ENCODE data around the gene SCAF8. TPM values are rescaled to one million over a fixed set of nuclear protein-coding genes. Genes with fewer than 3 reads are reported as not detected.

SCAF8 gene
- total and polyA plus RNA-seq, 2 of the 4 experiments (the other 2 are of a cell fraction): 16.1 to 23.5 TPM

DNA sequence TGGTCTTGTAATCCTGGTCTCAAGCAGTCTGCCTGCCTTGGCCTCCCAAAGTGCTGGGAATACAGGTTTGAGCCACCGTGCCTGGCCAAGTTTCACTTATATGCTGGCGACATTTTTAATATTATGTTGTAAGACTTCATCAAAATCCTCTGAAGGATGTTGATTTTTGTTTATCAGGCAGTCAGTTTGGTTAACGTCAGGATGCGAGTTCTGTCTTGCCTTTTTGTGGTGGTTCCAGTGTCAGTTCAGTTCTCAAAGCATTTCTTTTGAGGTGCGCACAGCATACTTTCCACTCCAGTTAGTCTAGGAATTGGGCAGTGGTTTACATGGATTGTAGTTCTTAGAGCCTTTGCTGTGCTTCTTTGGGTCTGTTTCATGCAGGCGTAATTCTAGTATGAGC is 24.9 kb downstream of the SCAF8 start:
- H3K9me3 ChIP-seq (ENCODE audit: control insufficient read depth, insufficient read depth, low read length): no peaks in the 10 kb centered on the region
- no peak overlapping the region for H3K18ac ChIP-seq (ENCODE audit: low read depth, low read length)
- dilution Hi-C loops (cut with HindIII; ENCODE audit: low sequenced_read_pairs, unreplicated experiment): no loop called here
- H4K20me1 ChIP-seq (ENCODE audit: insufficient read depth, low read length): peaks cover 93% of the 10 kb centered on the region
- H2AK5ac ChIP-seq (ENCODE audit: low read depth, low read length): no peak overlapping the region
- H4K5ac ChIP-seq (ENCODE audit: low read depth, low read length): no peak overlapping the region
- no peak overlapping the region for H3K4ac ChIP-seq (ENCODE audit: low read depth, low read length)
- no peak overlapping the region for H3K23ac ChIP-seq (ENCODE audit: low read depth, low read length)
- peaks cover 13 to 60% of the 10 kb centered on the region in 2 experiments for H3K79me1 ChIP-seq (ENCODE audit: low read depth in 1 of 2, low read length in 2 of 2)
- WGBS, 2 experiments (ENCODE audit: extremely low coverage in 2 of 2, insufficient read length in 1 of 2): no CpG with 5 or more reads among the region's 6 CpGs
- no peak overlapping the region for H2AK9ac ChIP-seq (replicated peaks; ENCODE audit: low read depth, low read length, poor library complexity)
- no peak overlapping the region for H3K9ac ChIP-seq (ENCODE audit: low read depth, low read length)
- ATAC-seq (ENCODE audit: low read depth): no peak
- intact Hi-C loops (cut with micrococcal nuclease): no loop called here
- no peak overlapping the region for H4K8ac ChIP-seq (ENCODE audit: low read depth in 2 of 2, low read length in 2 of 2)
- no peak overlapping the region for H3K4me3 ChIP-seq (ENCODE audit: insufficient read depth, low read depth, low read length)
- ChIA-PET POLR2A (ENCODE audit: unreplicated experiment) (no interaction called here), CTCF (no interaction called here)
- H2BK20ac ChIP-seq (ENCODE audit: low read depth, low read length): no peak overlapping the region
- no peaks in the 10 kb centered on the region for H3K27me3 ChIP-seq (ENCODE audit: control insufficient read depth, insufficient read depth, low read length)
- in situ Hi-C loops (cut with MboI; ENCODE audit: low sequenced_read_pairs): no loop called here
- H4K91ac ChIP-seq (ENCODE audit: insufficient read depth, low read depth, low read length): no peak overlapping the region
- H2BK15ac ChIP-seq (ENCODE audit: low read depth, low read length): no peak overlapping the region
- peaks cover 2% of the 10 kb centered on the region; the same call in 1 of the 2 replicates for H3K36me3 ChIP-seq (ENCODE audit: control insufficient read depth, insufficient read depth, low read length)
- H3K14ac ChIP-seq (replicated peaks; ENCODE audit: low read depth, low read length): no peak overlapping the region
- H3K4me1 ChIP-seq (ENCODE audit: control insufficient read depth, insufficient read depth, low read length): peaks cover 3% of the 10 kb centered on the region
- BruUV-seq (replicated peaks): no TSS peak
- no peak overlapping the region for H3K27ac ChIP-seq (ENCODE audit: insufficient read depth, low read length)
- H2BK120ac ChIP-seq (ENCODE audit: low read depth, low read length): no peak overlapping the region
- H3K4me2 ChIP-seq (ENCODE audit: low read depth, low read length): no peak overlapping the region
- H3K56ac ChIP-seq (ENCODE audit: extremely low read depth, insufficient read depth, low read length): no peak overlapping the region
- H2AFZ ChIP-seq (replicated peaks; ENCODE audit: low read length, poor library complexity): no peak overlapping the region
- no peak for DNase-seq
- H2BK5ac ChIP-seq (ENCODE audit: low read depth, low read length, poor library complexity, severe bottlenecking): no peak overlapping the region
- TF ChIP-seq RCOR1 (IDR thresholded peaks at IDR 0.05; ENCODE audit: insufficient replicate concordance, low read length): no peak
- TF ChIP-seq, protein P1, sequence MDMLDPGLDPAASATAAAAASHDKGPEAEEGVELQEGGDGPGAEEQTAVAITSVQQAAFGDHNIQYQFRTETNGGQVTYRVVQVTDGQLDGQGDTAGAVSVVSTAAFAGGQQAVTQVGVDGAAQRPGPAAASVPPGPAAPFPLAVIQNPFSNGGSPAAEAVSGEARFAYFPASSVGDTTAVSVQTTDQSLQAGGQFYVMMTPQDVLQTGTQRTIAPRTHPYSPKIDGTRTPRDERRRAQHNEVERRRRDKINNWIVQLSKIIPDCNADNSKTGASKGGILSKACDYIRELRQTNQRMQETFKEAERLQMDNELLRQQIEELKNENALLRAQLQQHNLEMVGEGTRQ (IDR thresholded peaks at IDR 0.05; ENCODE audit: low read depth, low read length): no peak
- TF ChIP-seq BHLHE40 (IDR thresholded peaks at IDR 0.05; ENCODE audit: low read depth, low read length): no peak
- TF ChIP-seq FOS (IDR thresholded peaks at IDR 0.05; ENCODE audit: low read depth, low read length): no peak
- TF ChIP-seq, protein P2, sequence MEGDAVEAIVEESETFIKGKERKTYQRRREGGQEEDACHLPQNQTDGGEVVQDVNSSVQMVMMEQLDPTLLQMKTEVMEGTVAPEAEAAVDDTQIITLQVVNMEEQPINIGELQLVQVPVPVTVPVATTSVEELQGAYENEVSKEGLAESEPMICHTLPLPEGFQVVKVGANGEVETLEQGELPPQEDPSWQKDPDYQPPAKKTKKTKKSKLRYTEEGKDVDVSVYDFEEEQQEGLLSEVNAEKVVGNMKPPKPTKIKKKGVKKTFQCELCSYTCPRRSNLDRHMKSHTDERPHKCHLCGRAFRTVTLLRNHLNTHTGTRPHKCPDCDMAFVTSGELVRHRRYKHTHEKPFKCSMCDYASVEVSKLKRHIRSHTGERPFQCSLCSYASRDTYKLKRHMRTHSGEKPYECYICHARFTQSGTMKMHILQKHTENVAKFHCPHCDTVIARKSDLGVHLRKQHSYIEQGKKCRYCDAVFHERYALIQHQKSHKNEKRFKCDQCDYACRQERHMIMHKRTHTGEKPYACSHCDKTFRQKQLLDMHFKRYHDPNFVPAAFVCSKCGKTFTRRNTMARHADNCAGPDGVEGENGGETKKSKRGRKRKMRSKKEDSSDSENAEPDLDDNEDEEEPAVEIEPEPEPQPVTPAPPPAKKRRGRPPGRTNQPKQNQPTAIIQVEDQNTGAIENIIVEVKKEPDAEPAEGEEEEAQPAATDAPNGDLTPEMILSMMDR (conservative IDR thresholded peaks at IDR 0.05; ENCODE audit: low read depth, low read length): no peak
- TF ChIP-seq NFE2L2 (IDR thresholded peaks at IDR 0.05; ENCODE audit: low read depth, low read length): no peak
- TF ChIP-seq CHD1 (IDR thresholded peaks at IDR 0.05; ENCODE audit: low read depth, low read length): no peak
- no peak for TF ChIP-seq MAFK (IDR thresholded peaks at IDR 0.05; ENCODE audit: low read depth, low read length)
- TF ChIP-seq POLR2A (IDR thresholded peaks at IDR 0.05; ENCODE audit: low read depth, low read length): no peak
- TF ChIP-seq, protein P3, sequence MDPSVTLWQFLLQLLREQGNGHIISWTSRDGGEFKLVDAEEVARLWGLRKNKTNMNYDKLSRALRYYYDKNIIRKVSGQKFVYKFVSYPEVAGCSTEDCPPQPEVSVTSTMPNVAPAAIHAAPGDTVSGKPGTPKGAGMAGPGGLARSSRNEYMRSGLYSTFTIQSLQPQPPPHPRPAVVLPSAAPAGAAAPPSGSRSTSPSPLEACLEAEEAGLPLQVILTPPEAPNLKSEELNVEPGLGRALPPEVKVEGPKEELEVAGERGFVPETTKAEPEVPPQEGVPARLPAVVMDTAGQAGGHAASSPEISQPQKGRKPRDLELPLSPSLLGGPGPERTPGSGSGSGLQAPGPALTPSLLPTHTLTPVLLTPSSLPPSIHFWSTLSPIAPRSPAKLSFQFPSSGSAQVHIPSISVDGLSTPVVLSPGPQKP (IDR thresholded peaks at IDR 0.05; ENCODE audit: borderline replicate concordance, low read depth, low read length): no peak
- TF ChIP-seq MAZ (IDR thresholded peaks at IDR 0.05; ENCODE audit: borderline replicate concordance, low read depth, low read length): no peak
- no peak for TF ChIP-seq CEBPB (IDR thresholded peaks at IDR 0.05; ENCODE audit: low read depth, low read length)
- H3K9me1 ChIP-seq (ENCODE audit: insufficient read depth, low read length): peaks cover 11% of the 10 kb centered on the region
